ENCODE results near the gene TMEM50A.
"Not testable (repeated sequence)": the region's sequence is repeated elsewhere in the genome, so short reads cannot be mapped to it uniquely, and the experiment has no call there.

Gene TMEM50A

DNA sequence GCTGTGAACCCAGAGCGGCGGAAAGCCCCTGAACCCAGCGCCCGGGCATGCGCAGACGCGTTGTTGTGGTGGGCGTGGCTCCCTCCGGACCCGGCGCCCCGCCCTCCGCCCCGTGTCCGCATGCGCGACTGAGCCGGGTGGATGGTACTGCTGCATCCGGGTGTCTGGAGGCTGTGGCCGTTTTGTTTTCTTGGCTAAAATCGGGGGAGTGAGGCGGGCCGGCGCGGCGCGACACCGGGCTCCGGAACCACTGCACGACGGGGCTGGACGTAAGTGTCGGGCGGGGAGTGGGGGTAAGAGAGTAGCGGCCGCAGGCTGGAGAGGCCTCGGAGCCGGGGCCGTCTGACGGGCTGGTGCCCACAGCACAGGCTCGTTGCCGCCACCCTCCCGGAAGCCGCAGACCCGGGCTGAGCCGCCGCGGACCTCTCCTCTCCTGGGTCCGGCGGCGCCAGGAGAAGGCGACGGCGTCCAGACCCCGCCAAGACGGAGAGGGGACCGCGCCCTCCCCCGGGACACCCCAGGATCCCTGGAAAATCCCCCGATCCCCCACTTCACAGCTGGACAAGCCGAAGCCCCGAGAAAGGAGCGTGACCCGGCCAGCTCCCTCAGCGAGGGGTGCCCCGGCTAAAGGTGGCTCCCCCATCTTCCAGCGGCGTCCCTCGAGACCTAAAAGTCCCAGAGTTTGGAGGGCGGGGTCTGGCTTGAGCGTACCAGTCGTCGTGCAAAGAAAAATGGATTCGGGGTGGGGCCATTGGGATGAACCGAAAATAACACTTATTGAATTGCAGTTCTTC is at the start of gene TMEM50A:
TMEM50A (plus strand) TSS at position 147 of the 794 bp plus-strand sequence. CDS start 2,153 bp downstream, outside the sequence.
- peak; percentile 87 for DNase-seq

DNA sequence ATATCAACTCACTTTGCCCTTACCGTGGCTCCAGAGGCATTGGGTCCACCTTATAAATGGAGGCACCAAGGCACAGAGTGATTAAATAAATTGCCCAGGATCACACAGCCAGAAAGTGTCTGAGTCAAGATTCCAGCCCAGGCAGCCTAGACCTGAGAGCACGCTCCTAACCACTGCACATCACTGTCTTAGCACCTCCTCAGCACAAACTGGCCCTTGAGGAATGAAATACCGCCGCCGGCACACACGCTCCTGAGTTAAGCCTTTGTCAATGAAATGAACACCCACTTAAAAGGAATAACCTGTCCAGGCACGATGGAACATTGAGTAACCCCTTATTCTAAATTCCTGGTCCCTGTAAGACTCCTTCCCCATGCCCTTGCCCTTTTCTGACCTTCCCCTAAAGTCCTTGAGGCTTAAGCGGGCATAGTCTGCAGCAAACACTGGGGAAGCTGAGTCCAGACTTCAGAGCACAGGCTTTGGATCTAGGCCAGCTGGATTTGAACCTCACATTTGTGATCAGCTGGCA is 49.5 kb upstream of the TMEM50A start:
- not testable (repeated sequence) for DNase-seq

DNA sequence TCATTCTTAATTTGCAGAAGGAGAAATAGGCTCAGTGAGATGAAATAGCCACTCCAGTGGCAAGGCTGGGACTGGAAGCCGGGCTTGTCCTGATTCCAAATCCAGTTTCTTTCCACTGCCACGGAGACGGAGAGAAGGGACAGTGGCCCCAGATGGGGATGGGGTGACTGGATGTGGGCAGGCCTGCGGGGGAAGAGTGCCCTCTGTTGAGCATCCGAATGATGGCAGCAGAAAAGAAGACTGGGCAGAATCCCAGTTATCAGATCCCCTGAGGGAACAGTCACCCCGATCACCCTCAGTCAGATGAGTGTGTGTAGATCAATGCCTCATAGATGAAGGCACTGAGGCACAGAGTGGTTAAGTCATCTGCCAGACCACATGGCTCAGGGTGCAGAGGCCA is 48.1 kb upstream of the TMEM50A start:
- not testable (repeated sequence) for DNase-seq

DNA sequence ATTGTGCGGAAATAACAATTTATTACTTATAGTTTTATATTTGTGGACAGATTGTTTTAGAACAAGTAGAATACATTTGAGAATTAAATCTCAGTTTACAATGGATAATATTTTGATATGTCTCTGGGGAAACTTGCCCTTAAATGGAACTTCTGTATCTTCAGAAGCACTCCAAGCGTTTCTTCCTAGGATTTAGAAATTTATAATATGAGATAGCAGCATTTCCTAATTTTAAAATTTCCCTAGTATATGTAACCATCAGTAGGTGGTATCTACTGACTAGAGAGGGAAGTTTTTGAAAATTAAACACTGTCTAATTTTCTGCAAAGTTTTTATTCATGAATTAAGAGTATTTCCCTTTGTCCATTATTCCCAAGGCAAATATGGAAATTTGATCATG is 44.7 kb upstream of the TMEM50A start:
- not testable (repeated sequence) for DNase-seq

DNA sequence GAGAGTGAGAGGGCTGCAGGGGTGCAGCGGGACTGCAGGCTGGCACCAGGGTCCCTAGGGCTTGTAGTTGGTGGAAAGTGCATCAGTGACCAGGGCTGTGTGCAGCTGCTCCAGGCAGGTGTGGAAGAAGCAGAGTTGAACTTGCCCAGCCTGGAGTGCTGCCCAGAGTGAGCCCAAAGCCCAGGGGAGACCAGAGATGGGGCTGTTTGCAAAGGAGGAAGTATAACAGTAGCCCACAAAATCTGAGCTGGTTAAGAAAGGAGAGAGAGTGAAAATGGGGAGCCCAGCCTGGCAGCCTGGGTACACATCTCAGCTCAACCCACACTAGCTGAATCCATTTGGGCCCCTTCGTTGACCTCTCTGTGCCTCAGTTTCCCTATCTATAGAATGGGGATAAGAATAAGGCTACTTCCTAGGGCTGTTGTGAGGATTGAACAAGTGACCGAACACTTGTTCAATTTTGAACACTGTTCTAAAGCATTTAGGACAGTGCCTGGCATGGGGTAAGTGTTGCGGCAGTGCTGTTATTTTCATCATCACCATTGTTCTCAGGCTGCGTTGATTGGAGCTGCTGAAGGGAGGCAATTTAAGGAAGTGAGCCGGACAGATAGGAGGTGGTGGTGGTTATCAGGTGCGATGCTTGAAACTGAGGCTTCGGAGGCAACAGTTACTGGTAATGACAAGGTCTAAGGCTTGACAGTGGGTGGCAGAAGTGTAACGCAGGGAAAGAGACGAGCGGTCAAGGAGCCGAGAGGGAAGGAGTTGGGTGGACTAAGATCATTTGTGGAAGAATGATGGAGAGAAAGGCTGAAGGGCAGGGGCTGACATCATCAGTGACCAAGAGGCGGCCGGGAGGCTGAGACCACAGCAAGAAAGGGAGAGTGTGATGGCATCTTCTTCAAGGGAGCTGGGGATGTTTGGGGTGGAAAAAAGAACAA is 43.0 kb upstream of the TMEM50A start:
- not testable (repeated sequence) for DNase-seq

DNA sequence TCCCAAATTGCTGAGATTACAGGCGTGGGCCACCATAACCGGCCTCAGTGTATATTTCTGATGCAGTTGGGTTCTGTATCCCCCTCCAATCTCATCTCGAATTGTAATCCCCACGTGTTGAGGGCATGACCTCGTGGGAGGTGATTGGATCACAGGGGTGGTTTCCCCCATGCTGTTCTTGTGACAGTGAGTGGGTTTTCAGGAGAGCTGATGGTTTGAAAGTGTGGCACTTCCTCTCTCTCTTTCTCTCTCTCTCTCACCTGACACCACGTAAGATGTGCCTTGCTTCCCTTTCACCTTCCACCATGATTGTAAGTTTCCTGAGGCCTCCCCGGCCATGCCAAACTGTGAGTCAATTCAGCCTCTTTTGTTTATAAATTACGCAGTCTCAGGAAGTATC is 41.6 kb upstream of the TMEM50A start:
- DNase-seq, result not testable (repeated sequence)

DNA sequence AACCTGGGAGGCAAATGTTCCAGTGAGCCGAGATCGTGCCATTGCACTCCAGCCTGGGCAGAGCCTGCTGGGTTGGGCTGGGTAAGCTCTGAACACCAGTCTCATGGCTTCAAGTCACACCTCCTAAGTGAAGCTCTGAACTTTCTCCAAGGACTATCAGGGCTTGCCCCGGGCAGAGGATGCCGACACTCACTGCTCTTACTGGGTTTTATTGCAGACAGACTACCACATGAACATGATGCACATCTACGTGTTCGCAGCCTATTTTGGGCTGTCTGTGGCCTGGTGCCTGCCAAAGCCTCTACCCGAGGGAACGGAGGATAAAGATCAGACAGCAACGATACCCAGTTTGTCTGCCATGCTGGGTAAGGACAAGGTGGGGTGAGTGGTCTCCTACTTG is 37.4 kb upstream of the TMEM50A start:
- DNase-seq, result not testable (repeated sequence)

DNA sequence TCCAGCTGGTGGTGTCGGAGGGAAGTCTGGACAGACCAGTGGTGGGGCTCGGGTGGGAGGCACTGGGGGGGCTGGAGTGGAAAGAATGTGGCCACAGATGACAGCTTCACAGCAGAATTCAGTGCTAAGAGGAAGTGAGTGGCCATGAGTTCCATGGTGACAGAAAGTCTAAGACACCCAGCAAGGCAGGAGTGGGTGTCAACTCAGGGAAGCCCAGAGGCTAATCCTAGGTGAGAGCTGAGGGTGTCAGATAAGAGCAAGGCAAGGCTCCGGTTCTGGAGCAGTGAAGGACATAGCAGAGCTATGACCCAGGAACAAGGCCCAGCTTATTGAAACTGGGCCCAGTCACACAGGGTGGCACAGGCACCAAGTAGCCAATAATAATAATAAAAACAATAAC is 35.8 kb upstream of the TMEM50A start:
- not testable (repeated sequence) for DNase-seq

DNA sequence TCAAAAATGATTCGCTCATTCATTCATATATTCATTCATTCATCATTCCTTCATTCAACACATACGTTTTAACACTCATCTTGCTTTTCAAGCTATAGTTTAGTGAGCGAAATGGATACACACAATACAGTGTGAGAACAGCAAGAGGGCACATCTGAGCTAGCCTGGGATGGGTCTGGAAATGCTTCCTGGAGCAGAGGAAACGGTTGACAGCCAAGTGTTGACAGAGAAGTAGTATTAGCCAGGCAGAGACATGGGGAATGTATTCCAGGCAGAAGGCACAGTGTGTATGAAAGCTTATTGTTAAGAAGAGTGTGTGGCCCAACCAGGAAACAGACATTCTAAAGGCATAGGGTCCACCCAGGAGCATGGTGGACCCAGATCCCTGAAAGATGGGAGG is 33.2 kb upstream of the TMEM50A start:
- not testable (repeated sequence) for DNase-seq

DNA sequence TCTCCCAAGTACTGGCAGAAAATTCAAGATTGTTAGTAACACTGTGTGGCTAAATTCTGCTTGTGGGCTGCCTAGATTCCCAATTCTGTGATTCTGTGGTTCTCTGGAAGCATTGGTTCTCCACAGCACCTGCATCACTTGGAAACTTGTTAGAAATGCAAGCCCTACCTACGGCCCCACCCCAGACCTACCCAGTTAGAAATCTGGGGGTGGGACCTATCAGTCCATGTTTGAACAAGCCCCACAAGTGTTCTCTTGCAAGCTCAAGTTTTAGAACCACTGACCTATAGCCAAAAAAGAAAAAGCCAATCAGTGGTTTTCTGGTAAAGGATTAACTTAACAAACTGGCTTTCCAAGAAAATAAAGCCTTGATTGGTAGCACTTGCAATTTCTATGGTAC is 30.0 kb upstream of the TMEM50A start:
- DNase-seq, result not testable (repeated sequence)

DNA sequence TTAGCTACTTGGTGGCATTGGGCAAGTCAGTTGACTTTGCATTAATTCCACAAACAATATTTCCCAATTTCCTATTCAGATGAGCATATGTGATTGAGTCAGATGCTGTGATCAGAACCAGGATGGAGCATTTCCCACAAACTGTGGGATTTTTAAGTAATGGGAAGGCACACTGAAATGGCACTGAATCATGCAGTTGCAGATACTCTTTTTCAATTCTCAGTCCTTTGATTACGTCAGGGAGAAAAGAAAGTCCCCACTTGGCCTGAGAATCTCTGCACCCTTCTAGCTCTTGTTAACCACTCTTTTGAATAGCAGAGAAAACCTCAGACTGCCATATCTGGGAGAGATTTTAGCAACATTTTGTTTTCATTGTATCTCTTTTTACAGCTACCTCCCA is 29.0 kb upstream of the TMEM50A start:
- DNase-seq, result not testable (repeated sequence)

DNA sequence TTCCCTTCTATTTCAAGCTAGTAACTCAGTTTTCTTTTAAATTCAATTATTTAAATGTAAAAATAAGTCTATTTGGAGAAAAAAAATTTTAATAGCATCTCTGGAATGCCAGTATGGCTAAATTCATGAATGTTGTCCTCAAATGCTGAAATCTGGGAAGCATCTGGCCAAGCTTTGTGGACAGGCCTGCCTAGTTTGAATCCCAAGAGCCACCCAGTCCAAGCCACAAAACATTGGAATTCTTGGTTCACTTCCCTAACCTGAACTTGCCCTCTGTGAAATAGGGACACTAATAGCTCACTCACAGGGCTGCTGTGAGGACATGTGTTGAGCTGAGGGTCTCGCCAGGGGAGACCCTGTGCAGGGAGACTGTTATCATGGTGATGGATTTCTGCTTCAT is 28.6 kb upstream of the TMEM50A start:
- DNase-seq, result not testable (repeated sequence)

DNA sequence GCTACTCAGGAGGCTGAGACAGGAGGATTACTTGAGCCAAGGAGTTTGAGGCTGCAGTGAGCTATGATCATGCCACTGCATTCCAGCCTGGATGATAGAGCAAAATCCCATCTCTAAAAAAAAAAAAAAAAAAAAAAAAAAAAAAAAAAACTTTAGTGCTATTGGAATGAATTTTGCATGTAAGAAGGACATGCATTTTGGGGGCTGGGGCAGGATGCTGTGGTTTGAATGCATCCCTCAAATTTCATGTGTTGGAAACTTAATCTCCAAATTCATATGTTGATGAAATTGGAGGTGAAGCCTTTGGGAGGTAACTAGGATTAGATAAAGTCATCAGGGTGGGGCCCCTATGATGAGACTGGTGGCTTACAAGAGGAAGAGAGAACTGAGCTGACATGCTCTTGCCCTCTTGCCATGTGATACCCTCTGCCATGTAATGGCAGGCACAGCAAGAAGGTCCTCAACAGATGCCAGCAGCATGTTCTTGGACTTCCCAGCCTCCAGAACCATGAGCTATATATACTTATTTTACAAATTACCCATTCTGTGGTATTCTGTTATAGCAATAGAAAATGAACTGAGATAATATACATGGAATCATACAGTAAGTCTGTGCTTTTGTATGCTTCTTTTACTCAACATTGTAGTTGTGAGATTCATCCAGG is 25.2 kb upstream of the TMEM50A start:
- DNase-seq, result not testable (repeated sequence)

DNA sequence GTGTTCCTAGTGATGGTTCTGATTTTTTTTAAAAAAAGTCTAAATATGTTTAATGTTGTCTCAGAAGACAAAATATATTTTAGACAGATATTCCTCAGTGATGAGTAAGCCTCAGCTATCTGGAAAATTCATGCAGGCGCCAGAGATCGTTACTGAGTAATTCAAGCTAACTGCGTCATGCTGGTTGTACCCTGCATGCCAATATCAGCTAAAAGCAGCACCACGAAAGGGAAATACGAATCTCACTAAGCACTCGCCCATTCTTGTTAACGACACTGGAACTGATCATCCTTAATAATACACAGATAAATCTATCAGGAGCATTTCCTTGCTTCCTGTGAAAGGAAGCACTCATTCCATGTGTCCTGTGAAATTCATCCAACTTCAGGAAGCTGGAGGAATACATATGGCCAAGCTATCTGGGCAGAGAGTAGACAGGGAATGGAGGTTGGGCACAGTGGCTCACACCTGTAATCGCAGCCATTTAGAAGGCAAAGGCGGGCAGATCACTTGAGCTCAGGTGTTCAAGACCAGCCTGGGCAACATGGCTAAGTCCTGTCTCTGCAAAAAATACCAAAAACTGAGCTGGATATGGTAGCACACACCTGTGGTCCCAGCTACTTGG is 17.7 kb upstream of the TMEM50A start:
- DNase-seq, result not testable (repeated sequence)

DNA sequence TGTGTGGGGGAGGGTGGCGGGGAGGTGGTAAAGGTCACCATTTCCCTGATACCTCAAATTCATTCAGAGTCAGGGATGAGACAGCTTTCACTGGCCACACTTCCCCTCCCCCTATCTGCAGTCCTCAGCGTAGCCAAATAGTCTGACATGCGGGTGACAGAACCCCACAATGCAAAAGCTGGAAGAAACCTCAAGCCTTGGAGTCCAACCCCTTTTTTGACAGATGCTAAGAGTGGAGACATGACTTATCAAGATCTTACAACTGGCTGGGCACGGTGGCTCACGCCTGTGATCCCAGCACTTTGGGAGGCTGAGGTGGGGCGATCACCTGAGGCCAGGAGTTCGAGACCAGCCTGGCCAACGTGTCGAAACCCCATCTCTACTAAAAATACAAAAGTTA is 16.0 kb upstream of the TMEM50A start:
- not testable (repeated sequence) for DNase-seq

DNA sequence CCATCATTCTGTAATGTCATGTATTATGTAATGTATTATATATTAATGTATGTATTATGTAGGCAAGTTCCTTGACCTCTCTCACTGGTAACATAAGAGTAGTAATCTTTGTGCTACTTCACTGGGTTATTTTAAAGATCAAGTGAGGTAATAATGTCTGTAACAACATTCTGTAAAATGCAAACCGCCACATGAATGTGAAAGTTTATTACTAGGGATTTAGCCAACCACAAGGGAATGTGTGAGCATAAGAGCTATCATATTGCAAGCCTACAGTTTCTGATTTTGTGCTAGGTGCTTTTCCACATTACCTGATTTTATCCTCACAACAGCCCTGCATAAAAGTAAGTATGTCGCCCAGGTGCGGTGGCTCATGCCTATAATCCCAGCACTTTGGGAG is 13.7 kb upstream of the TMEM50A start:
- DNase-seq, result not testable (repeated sequence)

DNA sequence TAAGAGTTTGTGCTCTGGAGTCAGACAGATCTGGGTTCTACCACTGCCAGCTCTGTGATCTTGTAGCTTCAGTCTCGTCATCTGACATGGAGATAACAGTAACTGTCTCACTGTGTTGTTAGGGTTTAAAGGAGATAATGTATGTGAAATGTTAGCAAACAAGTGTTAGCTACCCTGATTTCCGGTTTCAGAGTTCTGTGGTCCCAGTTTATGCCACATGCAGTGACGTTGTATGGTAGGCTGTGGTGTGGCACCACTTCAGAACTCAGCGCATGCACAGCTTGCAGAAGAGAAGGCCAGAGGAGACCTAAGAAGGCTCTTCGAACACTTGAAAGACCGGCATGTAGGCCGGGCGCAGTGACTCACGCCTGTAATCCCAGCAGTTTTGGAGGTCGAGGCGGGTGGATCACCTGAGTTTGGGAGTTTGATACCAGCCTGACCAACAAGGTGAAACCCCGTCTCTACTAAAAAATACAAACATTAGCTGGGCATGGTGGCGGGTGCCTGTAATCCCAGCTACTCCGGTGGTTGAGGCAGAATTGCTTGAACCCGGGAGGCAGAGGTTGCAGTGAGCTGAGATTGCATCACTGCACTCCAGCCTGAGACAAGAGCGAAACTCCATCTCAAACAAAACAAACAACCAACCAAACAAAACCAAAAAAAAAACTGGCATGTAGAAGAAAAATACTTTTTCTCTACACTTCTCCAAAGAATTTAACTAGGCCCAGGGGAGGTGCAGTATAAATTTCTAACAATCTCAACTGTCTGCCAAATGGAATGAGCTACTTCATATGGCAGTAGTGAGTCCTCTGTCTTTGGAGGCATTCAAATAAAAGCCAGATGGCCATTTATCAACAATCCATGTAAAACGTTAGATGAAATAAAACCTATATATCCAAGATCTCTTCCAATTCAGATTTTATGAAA is 10.0 kb upstream of the TMEM50A start:
- not testable (repeated sequence) for DNase-seq

DNA sequence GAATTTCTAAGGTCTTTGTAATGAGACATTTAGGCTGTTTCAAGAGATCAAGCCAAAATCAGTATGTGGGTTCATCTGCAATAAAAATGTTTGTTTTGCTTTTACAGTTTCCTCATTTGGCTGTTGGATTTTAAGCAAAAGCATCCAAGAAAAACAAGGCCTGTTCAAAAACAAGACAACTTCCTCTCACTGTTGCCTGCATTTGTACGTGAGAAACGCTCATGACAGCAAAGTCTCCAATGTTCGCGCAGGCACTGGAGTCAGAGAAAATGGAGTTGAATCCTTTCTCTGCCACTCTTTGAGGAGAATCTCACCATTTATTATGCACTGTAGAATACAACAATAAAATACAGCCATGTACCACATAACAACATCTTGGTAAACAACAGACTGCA is 9.3 kb upstream of the TMEM50A start:
- not testable (repeated sequence) for DNase-seq

DNA sequence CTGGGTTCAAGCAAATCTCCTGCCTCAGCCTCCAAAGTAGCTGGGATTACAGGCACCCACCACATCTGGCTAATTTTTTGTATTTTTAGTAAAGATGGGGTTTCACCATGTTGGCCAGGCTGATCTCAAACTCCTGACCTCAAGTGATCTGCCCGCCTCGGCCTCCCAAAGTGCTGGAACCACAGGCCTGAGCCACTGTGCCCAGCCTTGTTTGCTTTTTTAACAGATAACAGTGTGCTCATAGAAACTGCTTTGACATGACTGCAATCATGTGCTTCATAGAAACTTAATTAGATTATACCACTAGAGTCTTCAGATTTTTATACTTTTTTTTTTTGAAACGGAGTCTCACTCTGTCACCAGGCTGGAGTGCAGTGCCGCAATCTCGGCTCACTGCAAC is 8.8 kb upstream of the TMEM50A start:
- not testable (repeated sequence) for DNase-seq

DNA sequence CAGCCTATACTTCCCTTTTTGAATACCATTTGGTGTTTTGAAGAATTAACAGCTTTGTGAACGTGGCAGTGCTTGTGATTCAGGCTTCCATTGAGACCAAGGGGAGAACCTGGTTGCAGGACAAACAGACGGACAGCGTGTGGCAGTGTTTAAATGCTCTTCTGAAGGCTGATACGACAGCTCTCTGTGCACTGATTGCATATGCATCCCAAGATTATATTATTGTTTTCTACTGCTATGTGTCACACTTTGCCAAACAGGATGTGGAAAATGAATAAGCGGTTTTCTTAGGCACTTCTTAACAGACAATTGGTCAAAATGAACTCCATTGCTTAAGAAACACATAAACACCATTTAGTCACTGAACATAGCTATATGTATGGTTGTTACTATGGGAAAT is 8.2 kb upstream of the TMEM50A start:
- DNase-seq, result not testable (repeated sequence)

DNA sequence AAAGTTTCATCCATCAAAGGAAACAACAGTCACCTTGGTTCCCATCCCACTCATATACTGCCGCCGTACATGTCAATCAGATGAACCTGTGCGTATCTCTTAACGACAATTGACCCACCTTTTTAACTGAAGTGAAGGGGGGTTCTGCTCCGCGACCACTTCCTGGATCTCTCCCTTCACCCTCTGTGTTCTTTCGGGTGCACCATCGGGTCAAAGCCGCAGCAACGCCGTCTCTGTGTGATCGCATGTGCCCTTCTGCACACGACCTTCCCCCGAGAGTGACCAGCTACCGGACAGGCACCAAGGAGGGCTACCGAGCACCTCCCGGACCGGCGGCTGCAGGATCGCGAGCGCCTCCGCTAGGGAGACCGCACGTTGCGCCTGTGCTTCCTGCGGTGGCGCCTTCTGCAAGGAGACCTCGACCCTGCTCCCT is 1.2 kb upstream of the TMEM50A start:
- DNase-seq, result peak; percentile 11
